GM13977 (cell line): Measurements from ENCODE around the gene ARID1B.

Experiments used
- DNase-seq: peaks from one replicate; pipeline ENCODE4 v3.0.0; 2012; ENCODE audit warnings: low spot score
- in situ Hi-C: fragments of 300-500 bp; cut with MboI; formaldehyde crosslinking; loops from one replicate; pipeline ENCODE4 v1.12.0; 2022; ENCODE audit warnings: low sequenced_read_pairs, low pct_unique_long_range_greater_than_20kb, mixed read lengths, inconsistent platforms; ENCODE audit not compliant: unreplicated experiment
- TF ChIP-seq, protein P1 (sequence below): IDR thresholded peaks from 2 replicates; pipeline ENCODE4 v1.5.1; 2012; ENCODE audit warnings: mild to moderate bottlenecking, control low read depth; ENCODE audit not compliant: insufficient read depth; ENCODE audit errors: extremely low read depth, missing control alignments

Gene ARID1B

DNA sequence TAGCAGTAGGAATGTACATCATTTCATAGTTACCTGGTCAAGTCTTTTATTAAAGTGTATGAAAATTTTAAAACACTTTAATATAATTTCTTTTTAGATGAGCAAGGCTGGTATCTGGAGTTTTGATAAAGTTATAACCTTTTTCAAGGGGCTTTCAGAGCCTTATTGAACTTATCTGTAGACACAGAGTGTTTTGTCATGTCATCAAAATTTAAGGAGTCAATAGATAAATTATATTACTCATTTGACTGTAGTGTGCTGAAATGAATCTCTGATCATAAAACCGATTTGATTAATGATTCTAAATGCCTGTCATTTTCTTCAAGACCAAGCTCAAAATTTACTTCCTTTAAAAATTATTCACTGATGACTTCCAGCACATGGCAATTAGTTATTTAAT lies 125.6 kb downstream of the ARID1B start:
- TF ChIP-seq, protein P1, sequence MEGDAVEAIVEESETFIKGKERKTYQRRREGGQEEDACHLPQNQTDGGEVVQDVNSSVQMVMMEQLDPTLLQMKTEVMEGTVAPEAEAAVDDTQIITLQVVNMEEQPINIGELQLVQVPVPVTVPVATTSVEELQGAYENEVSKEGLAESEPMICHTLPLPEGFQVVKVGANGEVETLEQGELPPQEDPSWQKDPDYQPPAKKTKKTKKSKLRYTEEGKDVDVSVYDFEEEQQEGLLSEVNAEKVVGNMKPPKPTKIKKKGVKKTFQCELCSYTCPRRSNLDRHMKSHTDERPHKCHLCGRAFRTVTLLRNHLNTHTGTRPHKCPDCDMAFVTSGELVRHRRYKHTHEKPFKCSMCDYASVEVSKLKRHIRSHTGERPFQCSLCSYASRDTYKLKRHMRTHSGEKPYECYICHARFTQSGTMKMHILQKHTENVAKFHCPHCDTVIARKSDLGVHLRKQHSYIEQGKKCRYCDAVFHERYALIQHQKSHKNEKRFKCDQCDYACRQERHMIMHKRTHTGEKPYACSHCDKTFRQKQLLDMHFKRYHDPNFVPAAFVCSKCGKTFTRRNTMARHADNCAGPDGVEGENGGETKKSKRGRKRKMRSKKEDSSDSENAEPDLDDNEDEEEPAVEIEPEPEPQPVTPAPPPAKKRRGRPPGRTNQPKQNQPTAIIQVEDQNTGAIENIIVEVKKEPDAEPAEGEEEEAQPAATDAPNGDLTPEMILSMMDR: no peak
- no peak for DNase-seq
- in situ Hi-C loops: no loop called here

DNA sequence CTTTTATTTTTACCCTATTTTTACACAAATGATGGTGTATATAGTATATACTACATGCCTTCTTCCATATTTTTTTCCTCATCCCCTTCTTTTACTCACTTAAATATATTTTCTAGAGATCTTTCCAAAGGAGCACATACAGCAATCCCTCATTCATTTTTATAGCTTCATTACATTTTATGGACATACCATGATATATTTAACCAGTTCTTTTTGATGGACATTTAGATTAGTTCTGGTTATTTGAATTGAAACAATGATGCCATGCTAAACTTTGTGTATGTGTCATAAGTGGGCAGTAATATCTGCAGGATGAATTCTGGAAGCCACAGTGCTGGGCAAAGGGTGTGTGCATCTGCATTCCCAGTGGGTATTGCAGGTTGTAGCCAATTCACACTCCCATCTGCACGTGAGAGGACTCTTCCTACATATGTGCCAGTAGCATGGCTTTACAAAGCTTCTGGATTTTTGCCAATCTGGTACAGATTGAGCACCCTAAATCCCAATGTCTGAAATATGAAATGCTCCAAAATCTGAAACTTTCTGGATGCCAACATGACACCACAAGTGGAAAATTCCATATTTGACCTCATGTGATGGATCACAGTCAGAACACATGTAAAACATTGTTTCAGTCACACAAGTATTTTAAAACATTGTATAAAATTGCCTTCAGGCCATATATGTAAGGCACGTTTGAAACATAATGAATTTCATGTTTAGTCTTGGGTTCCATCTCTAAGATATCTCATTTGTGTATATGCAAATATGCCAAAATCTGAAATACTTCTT lies 127.2 kb downstream of the ARID1B start:
- DNase-seq: no peak
- TF ChIP-seq, protein P1: no peak
- in situ Hi-C loops: no loop called here

DNA sequence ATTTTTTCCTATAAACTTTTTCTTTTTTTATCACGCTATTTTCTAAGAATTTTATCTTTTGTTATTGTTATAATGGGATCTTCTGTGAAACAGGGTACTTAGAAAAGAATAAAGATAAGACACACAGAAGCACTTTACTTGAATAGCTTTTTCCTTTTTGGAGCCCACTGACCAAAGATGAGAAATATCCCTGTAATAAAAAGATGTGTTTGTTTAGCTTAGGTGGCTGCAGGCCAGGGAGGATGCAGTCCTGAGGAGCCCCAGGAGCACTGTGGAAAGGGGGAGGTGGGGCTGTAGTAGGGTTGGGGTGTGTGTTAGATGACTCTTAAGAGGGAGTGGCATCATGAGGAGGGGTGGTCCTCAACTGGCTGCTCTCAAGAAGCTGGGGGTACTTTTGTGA lies 128.6 kb downstream of the ARID1B start:
- in situ Hi-C loops: no loop called here
- DNase-seq: no peak
- TF ChIP-seq, protein P1: no peak

DNA sequence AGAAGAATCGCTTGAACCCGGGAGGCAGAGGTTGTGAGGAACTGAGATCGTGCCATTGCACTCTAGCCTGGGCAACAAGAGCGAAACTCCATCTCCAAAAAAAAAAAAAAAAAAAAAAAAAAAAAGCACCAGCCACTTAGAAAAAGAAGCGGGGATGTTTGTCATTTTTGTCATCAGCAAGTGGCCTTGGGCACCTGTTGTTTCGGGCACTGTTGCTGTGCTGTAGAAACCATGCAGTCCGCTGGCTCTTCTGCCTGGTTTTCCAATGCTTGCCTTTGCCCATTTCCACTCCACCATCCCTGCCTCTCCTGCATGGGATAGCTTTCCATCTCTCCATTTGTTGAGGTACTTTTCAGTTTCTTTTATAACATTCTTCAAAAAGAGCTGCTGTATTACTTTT lies 129.3 kb downstream of the ARID1B start:
- TF ChIP-seq, protein P1: no peak
- no peak for DNase-seq
- in situ Hi-C loops: no loop called here

DNA sequence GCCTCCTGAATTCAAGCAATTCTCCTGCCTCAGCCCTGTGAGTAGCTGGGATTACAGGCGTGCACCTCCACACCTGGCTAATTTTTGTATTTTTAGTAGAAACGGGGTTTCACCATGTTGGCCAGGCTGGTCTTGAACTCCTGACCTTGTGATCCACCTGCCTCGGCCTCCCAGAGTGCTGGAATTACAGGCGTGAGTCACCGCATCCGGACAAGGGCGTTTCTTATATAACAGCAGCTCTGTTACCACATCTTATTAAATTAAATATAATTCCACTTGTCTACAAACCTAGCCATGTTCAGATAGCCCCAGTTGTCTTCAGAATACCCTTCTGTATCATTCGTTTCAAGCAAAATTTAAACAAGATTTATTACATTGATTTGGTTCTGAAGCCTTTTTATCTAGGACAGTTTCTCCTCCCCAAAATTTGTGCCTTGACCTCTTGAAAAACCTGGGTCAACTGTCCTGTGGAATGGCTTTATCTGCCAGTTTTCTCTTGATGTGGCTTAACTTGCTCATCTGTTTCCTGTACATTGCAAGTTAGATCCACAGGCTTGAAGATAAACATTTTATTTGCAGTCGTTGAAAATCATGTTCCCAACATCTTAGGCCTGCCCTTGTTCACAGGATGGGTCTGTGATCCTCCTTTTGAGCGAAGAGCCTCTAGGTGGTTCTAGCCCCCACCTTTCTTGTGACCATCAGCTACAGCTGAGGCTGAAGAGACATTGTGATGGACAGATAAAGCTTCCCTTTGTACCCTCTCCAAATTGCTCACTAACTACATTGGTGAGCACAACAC lies 132.2 kb downstream of the ARID1B start:
- DNase-seq: no peak
- in situ Hi-C loops: no loop called here
- TF ChIP-seq, protein P1: no peak

DNA sequence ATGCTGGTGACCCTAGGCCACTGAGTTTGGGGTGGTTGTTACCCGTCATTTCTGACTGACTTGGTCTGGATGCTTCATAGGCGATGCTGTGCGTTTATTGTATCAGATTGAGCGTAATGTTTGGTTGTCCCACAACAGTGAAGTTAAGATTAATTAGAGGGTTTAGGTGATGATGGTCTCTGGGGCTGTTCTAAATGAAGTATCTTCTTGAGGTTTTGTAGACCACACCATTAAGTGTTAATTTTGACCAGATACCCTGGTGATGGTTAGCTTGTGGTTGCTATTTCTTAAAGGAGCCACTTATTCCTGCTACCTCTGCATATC lies 132.8 kb downstream of the ARID1B start:
- TF ChIP-seq, protein P1: no peak
- DNase-seq: no peak
- in situ Hi-C loops: no loop called here
